Lower leg skin (tissue), 4 donors: ENCODE results near the gene MRS2. TPM values are rescaled to one million over a fixed set of nuclear protein-coding genes. Genes with fewer than 3 reads are reported as not detected.
A peak's percentile ranks its signal among the peaks of the same experiment; 100 is the strongest.

Experiments used
- DNase-seq, 2 donors: peaks; one replicate each; pipeline ENCODE4 v3.0.0-alpha.2; 2019; ENCODE audit warnings: low spot score in 2 of 2
- H3K4me3 ChIP-seq: fragments of 200-600 bp; sonication (generic); 2 replicates; pipeline ENCODE4 v1.5.1; 2017; ENCODE audit warnings: mild to moderate bottlenecking, low read depth; ENCODE audit not compliant: poor library complexity, severe bottlenecking
- POLR2A ChIP-seq, 2 donors: fragments of 450-650 bp; IDR thresholded peaks; one replicate each; pipeline ENCODE4 v1.6.1; 2016 to 2017; ENCODE audit warnings: antibody characterized with exemption in 2 of 2, mild to moderate bottlenecking in 1 of 2, moderate library complexity in 1 of 2
- WGBS, 2 donors: methylation state at CpG; one replicate each; pipeline ENCODE4 v1.1.5; 2018; 5-methylcytosine and 5-hydroxymethylcytosine counted together
- intact Hi-C: fragments of 100-400 bp; cut with DNase I; formaldehyde crosslinking; loops from one replicate; pipeline ENCODE4 v1.15.0; 2023; ENCODE audit warnings: low total_unique reads
- total RNA-seq, 4 donors: library from RNA; depleted of rRNA; stranded (reverse); fragments of >200 nt; gene quantifications; one replicate each; pipeline ENCODE4 v1.1.0, GENCODE V29; 2016
- TF ChIP-seq, protein P1 (sequence below), 3 donors: fragments of 450-650 bp; IDR thresholded peaks; one replicate each; pipeline ENCODE4 v1.5.1; 2016; ENCODE audit warnings: antibody characterized with exemption in 3 of 3, mild to moderate bottlenecking in 3 of 3, moderate library complexity in 2 of 3

Gene MRS2
- total RNA-seq, 4 donors from 2014 or later = 16.0 to 25.4 (median 20.6) TPM

DNA sequence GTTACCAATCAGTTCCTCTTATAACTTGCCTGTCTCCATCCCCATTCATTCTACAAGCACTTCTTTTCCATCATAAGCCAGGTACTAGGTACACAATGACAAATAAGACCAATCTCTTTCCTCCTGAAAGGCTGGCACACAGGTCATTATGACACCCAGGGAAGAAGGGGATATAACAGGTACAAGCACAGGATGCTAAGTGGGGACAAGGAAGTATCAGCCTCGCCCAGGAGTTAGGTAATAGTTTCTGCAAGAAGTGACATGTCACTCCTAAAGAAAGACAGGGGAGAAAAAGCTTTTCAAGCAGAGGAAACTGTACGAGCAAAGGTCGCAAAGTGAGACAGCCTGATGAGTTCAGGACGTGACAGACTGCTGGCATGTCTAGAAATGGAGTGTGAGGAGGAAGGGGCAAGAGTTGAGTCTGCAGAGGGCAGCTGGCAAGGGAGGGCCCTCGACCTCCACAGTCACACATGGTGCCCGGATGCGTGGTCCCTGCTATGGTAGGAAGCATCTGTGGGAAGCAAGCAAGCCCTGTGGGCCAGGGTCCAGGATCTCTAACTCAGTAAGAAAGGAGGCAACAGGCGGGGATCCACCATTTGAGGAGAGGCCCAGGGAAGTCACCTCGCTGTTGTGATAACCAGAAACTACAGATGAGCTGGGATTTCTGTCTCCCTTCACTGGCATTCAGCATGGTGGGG, 46.2 kb downstream of the MRS2 start:
- peak in 1 of 2 donors; percentile 70 for DNase-seq
- TF ChIP-seq, protein P1, sequence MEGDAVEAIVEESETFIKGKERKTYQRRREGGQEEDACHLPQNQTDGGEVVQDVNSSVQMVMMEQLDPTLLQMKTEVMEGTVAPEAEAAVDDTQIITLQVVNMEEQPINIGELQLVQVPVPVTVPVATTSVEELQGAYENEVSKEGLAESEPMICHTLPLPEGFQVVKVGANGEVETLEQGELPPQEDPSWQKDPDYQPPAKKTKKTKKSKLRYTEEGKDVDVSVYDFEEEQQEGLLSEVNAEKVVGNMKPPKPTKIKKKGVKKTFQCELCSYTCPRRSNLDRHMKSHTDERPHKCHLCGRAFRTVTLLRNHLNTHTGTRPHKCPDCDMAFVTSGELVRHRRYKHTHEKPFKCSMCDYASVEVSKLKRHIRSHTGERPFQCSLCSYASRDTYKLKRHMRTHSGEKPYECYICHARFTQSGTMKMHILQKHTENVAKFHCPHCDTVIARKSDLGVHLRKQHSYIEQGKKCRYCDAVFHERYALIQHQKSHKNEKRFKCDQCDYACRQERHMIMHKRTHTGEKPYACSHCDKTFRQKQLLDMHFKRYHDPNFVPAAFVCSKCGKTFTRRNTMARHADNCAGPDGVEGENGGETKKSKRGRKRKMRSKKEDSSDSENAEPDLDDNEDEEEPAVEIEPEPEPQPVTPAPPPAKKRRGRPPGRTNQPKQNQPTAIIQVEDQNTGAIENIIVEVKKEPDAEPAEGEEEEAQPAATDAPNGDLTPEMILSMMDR (IDR thresholded peaks at IDR 0.05) = no peak
- no peak for TF ChIP-seq POLR2A (IDR thresholded peaks at IDR 0.05)
- intact Hi-C loops = no loop called here
- no peak overlapping the region for H3K4me3 ChIP-seq
- WGBS, 2 donors = 57% methylated on average over 9 of the region's 9 CpGs

GRCh38 chr6:24451581-24452388, 49.0 kb downstream of the MRS2 start:
- intact Hi-C loops = no loop called here
- no peak overlapping the region for H3K4me3 ChIP-seq
- TF ChIP-seq POLR2A (IDR thresholded peaks at IDR 0.05) = no peak
- DNase-seq = no peak
- 64 to 74% methylated on average over 13 of the region's 13 CpGs for whole genome bisulfite sequencing, 2 donors

DNA sequence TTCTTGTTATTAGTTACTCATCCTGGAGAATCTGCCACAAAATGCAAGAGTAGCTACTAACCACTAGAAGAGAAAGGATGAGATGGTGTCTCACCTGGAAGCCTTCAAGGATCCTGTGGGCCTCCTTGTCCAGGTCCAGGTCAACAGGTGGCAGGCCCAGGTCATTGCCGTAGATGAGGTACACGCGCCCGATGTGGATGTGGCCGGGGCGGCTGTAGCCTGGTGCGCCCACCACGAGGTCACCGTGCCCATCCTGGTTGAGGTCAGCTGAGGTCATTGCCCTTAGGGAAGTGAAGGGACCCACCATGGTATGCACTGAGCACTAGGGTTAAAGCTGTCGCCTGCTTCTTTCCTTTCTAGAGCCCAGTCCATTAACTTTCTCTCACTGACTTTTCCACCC, 51.2 kb downstream of the MRS2 start:
- no peak overlapping the region for H3K4me3 ChIP-seq
- WGBS, 2 donors = 91 to 94% methylated on average over 10 of the region's 10 CpGs
- no peak for DNase-seq
- TF ChIP-seq, protein P1 (IDR thresholded peaks at IDR 0.05) = no peak
- TF ChIP-seq POLR2A (IDR thresholded peaks at IDR 0.05) = no peak
- intact Hi-C loops = no loop called here

DNA sequence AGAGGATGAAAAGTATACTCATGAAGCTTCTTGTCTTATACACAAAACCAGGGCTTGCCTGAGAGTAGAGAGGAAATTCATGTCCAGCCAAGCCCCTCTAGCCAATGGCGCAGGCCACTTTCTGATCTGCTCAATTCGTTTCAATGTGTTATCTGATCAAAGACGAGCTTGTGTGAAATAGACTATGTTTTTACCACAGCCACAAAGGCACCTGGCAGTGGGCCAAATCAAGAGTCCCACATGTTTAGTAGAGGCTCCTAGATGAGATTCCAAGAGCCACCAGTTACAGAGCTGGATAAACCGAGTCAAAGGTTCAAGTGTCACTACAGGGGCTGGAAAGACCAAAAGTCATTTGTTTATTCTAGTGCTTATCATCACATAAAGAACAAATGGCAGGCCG, 51.7 kb downstream of the MRS2 start:
- no peak for TF ChIP-seq POLR2A (IDR thresholded peaks at IDR 0.05)
- TF ChIP-seq, protein P1 (IDR thresholded peaks at IDR 0.05) = no peak
- WGBS, 2 donors = 87 to 89% methylated on average over 5 of the region's 5 CpGs
- H3K4me3 ChIP-seq = no peak overlapping the region
- intact Hi-C loops = no loop called here
- DNase-seq = peak in 1 of 2 donors; percentile 74

DNA sequence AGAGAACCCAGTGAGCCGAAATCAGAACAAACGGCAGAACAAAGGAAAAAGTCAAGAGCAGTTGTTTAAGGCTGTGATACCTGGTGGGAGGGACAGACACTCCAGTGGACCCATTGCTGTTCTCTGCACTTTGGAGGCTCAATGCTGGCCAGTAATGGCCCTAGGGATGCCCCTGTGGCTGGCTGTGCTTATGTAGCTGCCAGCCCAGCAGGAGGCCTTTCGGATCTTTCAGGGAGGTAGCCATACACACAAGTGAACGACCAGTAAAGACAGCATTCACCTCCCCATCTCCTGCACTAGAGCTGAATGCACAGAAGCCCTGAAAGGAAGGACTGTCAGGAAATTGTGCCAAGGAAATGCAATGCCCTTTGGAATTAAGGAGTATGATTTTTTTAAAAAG, 52.3 kb downstream of the MRS2 start:
- intact Hi-C loops = no loop called here
- no peak overlapping the region for H3K4me3 ChIP-seq
- WGBS, 2 donors = 87% methylated on average over 4 of the region's 4 CpGs
- no peak for TF ChIP-seq POLR2A (IDR thresholded peaks at IDR 0.05)
- TF ChIP-seq, protein P1 (IDR thresholded peaks at IDR 0.05) = no peak
- DNase-seq = peak in 1 of 2 donors; percentile 42

- WGBS, 2 donors = 63 to 65% methylated on average over 2 to 4 of the region's 4 CpGs
- TF ChIP-seq, protein P1 (IDR thresholded peaks at IDR 0.05) = no peak
- no peak for TF ChIP-seq POLR2A (IDR thresholded peaks at IDR 0.05)
- H3K4me3 ChIP-seq = no peak overlapping the region
- intact Hi-C loops = no loop called here
- DNase-seq = no peak
Observed at GRCh38 chr6:24458134-24458533, 55.4 kb downstream of the MRS2 start.
